Right lobe of liver (tissue), 6 donors: ENCODE measurements around the gene PLBD1. TPM values are rescaled to one million over a fixed set of nuclear protein-coding genes. Genes with fewer than 3 reads are reported as not detected.

Source experiments
- ATAC-seq, 4 donors: fragments of 200-7000 bp; cut with Tn5 transposase; one replicate each; pipeline ENCODE4 v1.9.1; 2020; ENCODE audit warnings: mild to moderate bottlenecking in 4 of 4, moderate library complexity in 4 of 4
- DNase-seq, 3 donors: peaks; one replicate each; pipeline ENCODE4 v3.0.0-alpha.2; 2020
- H3K27ac ChIP-seq, 3 donors: fragments of 200-600 bp; one replicate each; pipeline ENCODE4 v1.8.0; 2022
- H3K27me3 ChIP-seq, 2 donors: fragments of 200-600 bp; one replicate each; pipeline ENCODE4 v1.8.0; 2022
- H3K36me3 ChIP-seq, 4 donors: fragments of 200-600 bp; sonication (generic) in 1 of 4; one replicate each; pipeline versions ENCODE4 v1.5.1 to v1.8.0; 2017 to 2022; ENCODE audit warnings: control low read depth in 1 of 4
- H3K4me1 ChIP-seq, 4 donors: fragments of 200-600 bp; sonication (generic) in 1 of 4; one replicate each; pipeline versions ENCODE4 v1.5.1 to v1.8.0; 2017 to 2022; ENCODE audit warnings: control low read depth in 1 of 4
- H3K4me3 ChIP-seq, 3 donors: fragments of 200-600 bp; one replicate each; pipeline ENCODE4 v1.8.0; 2022
- H3K9me3 ChIP-seq, 4 donors: fragments of 200-600 bp; sonication (generic) in 1 of 4; one replicate each; pipeline versions ENCODE4 v1.5.1 to v1.8.0; 2017 to 2022; ENCODE audit warnings: control low read depth in 1 of 4
- POLR2A ChIP-seq: fragments of 450-650 bp; IDR thresholded peaks from one replicate; pipeline ENCODE4 v1.6.1; 2017; ENCODE audit warnings: antibody characterized with exemption, mild to moderate bottlenecking
- WGBS: methylation state at CpG from one replicate; pipeline ENCODE4 v1.1.6; 2018; ENCODE audit warnings: low coverage, low lambda C conversion rate; ENCODE audit not compliant: insufficient coverage; ENCODE audit errors: missing lambda C conversion rate; 5-methylcytosine and 5-hydroxymethylcytosine counted together
- intact Hi-C, 2 donors: fragments of 100-400 bp; cut with DNase I; formaldehyde crosslinking; loops; one replicate each; pipeline versions ENCODE4 v1.11.2 to v1.14.1; 2022
- total RNA-seq, 6 experiments: library from RNA; depleted of rRNA in 2 of 6; stranded (reverse); fragments of >200 nt in 2 of 6; fragmentation: NEBNext Ultra II Directional in 3 of 6; extraction: Animal tissue kit (Norgen Biotek cat#: 25700) in 3 of 6; gene quantifications; one replicate each; pipeline versions ENCODE4 v1.1.0 to v1.2.4, GENCODE V29; 2016 to 2023
- TF ChIP-seq, protein P1 (sequence below), 4 donors: fragments of 200-600 bp in 3 of 4; fragments of 450-650 bp in 1 of 4; IDR thresholded peaks; one replicate each; pipeline versions ENCODE4 v1.5.1 to v1.8.0; 2016 to 2022; ENCODE audit warnings: antibody characterized with exemption in 4 of 4, mild to moderate bottlenecking in 2 of 4
- donor health status: DM: no; HTN: yes; CAD: no.
- donor health status: DM: no; HTN: no; CAD: no.
- donor health status: DM: no; HTN: no; CAD: no.
- donor health status: DM: no; HTN: yes; CAD: no.
- donor health status: DM: no; HTN: yes; CAD: no.

The PLBD1 gene
- total RNA-seq, 6 experiments from 2014 or later: 1.7 to 7.2 (median 3.5) TPM

DNA sequence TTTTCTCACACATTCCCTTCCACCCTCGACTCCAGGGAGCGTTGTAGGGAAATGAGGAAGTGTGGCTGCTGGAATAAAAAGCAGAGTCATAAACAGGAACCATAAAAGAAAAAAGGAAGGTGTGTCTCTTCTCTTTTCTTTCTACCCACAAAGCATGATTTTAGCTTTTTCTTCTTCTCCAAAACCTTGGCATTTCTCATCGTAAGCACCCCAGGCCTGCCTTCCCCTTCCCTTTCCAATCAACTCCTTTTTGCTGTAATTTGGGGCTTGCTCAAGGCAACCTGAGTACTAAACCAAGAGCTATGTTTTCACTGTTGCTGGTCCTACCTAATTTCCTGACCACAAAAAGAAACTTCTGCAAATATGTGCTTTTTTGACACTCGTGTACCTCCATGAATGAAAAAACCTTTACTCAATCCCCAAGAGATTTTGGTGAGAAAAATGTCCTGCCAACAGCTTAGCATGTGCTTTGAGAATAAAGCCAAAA is 9.2 kb downstream of the PLBD1 start:
- intact Hi-C loops: no loop called here
- peak in 1 of 4 donors; percentile 27 for ATAC-seq
- Histone ChIP-seq H3K27ac (no peak overlapping the region), H3K9me3 (no peaks in the 10 kb centered on the region), H3K4me1 (peaks cover 0 to 2% (median 0%) of the 10 kb centered on the region in 4 donors), H3K4me3 (no peak overlapping the region), H3K36me3 (no peaks in the 10 kb centered on the region), H3K27me3 (no peaks in the 10 kb centered on the region)
- WGBS: 43% methylated on average over 4 of the region's 4 CpGs
- DNase-seq: no peak
- TF ChIP-seq POLR2A: no peak
- TF ChIP-seq, protein P1, sequence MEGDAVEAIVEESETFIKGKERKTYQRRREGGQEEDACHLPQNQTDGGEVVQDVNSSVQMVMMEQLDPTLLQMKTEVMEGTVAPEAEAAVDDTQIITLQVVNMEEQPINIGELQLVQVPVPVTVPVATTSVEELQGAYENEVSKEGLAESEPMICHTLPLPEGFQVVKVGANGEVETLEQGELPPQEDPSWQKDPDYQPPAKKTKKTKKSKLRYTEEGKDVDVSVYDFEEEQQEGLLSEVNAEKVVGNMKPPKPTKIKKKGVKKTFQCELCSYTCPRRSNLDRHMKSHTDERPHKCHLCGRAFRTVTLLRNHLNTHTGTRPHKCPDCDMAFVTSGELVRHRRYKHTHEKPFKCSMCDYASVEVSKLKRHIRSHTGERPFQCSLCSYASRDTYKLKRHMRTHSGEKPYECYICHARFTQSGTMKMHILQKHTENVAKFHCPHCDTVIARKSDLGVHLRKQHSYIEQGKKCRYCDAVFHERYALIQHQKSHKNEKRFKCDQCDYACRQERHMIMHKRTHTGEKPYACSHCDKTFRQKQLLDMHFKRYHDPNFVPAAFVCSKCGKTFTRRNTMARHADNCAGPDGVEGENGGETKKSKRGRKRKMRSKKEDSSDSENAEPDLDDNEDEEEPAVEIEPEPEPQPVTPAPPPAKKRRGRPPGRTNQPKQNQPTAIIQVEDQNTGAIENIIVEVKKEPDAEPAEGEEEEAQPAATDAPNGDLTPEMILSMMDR (IDR thresholded peaks at IDR 0.05): no peak

DNA sequence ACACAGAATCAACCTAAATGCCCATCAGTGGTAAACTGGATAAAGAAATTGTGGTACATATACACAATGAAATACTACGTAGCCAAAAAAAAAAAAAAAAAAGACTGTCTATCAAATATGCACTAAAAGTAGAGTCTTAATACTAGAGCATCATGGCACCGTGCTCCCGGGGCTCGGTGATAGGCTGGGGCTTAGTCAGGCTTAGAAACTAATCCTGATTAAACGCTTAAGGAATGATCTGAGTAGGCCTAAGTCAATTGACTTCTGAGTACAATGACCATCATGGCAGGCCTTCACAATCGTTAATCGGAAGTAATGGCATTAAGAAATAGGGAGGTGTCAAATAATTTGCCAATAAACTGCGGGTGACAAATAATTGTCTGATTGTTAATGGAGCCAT is 9.7 kb downstream of the PLBD1 start:
- Histone ChIP-seq H3K4me3 (no peak overlapping the region), H3K27me3 (no peaks in the 10 kb centered on the region), H3K36me3 (no peaks in the 10 kb centered on the region), H3K27ac (no peak overlapping the region), H3K4me1 (peaks cover 0 to 2% (median 0%) of the 10 kb centered on the region in 4 donors), H3K9me3 (no peaks in the 10 kb centered on the region)
- intact Hi-C loops: no loop called here
- DNase-seq (no peak), ATAC-seq (no peak)
- TF ChIP-seq POLR2A: no peak
- TF ChIP-seq, protein P1 (IDR thresholded peaks at IDR 0.05): no peak
- 78% methylated on average over 8 of the region's 8 CpGs for WGBS

DNA sequence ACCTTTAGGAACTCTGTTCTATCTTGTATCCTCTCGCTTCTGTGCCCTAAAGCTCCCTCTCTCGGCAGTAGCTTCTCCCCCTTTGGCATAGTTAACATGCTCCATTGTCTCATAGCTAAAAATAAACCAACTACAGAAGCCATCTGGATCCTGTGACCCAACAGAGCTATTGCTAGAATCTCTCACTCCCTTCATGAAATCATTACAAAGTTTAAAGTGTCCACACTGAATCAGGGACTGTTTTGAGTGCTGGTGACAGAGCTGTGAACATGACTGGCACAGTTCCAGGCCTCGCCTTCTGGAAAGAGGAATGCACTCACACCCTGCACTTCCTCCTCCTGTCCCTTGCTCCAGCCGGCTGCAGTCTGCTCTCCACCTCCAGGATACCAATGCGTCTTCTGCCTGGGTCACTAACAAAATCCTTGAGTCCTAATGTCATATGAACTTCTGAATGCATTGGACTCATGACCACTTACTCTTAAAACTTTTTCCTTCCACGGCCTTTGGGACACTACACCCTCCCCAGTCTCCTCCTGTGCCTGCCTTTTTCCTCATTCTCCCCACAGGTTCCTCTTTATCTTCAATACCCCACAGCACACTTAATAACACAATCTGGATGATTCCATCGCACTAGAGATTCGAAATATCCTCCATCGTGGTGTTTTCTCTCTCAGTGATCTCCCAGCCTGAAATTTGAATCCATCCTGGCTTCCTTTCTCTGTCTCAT is 13.2 kb downstream of the PLBD1 start:
- intact Hi-C loops: no loop called here
- Histone ChIP-seq H3K36me3 (no peaks in the 10 kb centered on the region), H3K9me3 (no peaks in the 10 kb centered on the region), H3K27me3 (no peaks in the 10 kb centered on the region), H3K4me3 (no peak overlapping the region), H3K4me1 (no peaks in the 10 kb centered on the region), H3K27ac (no peak overlapping the region)
- 29% methylated on average over 7 of the region's 9 CpGs for WGBS
- DNase-seq: peak; percentile 66 to 80 (median 71)
- TF ChIP-seq POLR2A: no peak
- TF ChIP-seq, protein P1 (IDR thresholded peaks at IDR 0.05): no peak
- peak; percentile 67 to 92 (median 70) for ATAC-seq

DNA sequence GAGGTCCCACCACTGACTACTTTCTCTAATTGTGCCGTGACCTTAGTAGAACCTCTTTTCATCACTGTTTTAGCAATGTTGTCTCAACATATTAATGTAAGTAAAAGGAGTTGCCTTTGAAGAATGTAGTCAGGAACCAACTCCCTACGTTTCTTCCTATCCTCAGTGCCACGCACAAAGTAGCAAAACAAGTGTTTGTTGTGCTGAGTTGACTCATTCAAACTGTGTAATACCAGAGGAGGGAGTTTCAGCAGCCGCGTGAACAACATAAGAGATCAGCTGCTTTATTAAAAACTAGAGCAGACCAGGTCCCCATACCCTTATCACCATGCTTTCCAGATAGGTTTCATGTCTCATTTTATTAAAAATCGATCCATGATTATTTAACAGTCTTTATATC is 19.1 kb downstream of the PLBD1 start:
- DNase-seq (no peak), ATAC-seq (no peak)
- Histone ChIP-seq H3K27ac (no peak overlapping the region), H3K4me1 (no peaks in the 10 kb centered on the region), H3K9me3 (no peaks in the 10 kb centered on the region), H3K4me3 (no peak overlapping the region), H3K27me3 (no peaks in the 10 kb centered on the region), H3K36me3 (no peaks in the 10 kb centered on the region)
- TF ChIP-seq, protein P1 (IDR thresholded peaks at IDR 0.05): no peak
- TF ChIP-seq POLR2A: no peak
- intact Hi-C loops: no loop called here
- 80% methylated on average over 6 of the region's 6 CpGs for WGBS
